ENCODE results near the gene CDKN1C. TPM values are rescaled to one million over a fixed set of nuclear protein-coding genes. Genes with fewer than 3 reads are reported as not detected.

CDKN1C gene
- total RNA-seq: 247 and 268 TPM in 2 replicates
- long read RNA-seq, transcript CDKN1C-201 (4 exons, 1,193 nt): major isoform, 5 of 8 reads
- long read RNA-seq, partial matches to known transcripts: 0 of 8 reads
- long read RNA-seq, other reads (novel, unspliced or antisense): 3 of 8 reads

GRCh38 chr11:2885678-2886081, at the start of gene CDKN1C:
CDKN1C (minus strand) TSS chr11:2885775; CDS start chr11:2885456, 319 bp downstream.
- H3K27ac Mint-ChIP-seq: peak within 1 kb of the TSS; percentile 93
- H3K4me3 Mint-ChIP-seq (ENCODE audit: low read depth): peak within 1 kb of the TSS; percentile 92
- no peak for TF ChIP-seq CTCF (IDR thresholded peaks at IDR 0.05; ENCODE audit: unreplicated experiment)
- H3K4me1 Mint-ChIP-seq (ENCODE audit: low read depth): peaks cover 16% of the 10 kb centered on the region
- H3K27me3 Mint-ChIP-seq: peaks cover 6% of the 10 kb centered on the region
- no peaks in the 10 kb centered on the region for H3K9me3 Mint-ChIP-seq (ENCODE audit: low read depth)
- peak; percentile 83 for DNase-seq (ENCODE audit: low spot score, unreplicated experiment)
- H3K36me3 Mint-ChIP-seq (ENCODE audit: insufficient read depth): peaks cover 5% of the 10 kb centered on the region

GRCh38 chr11:2934611-2935239, 49.1 kb upstream of the CDKN1C start:
- peaks cover 4% of the 10 kb centered on the region for H3K4me1 Mint-ChIP-seq (ENCODE audit: low read depth)
- H3K9me3 Mint-ChIP-seq (ENCODE audit: low read depth): peaks cover 20% of the 10 kb centered on the region
- no peak overlapping the region for H3K4me3 Mint-ChIP-seq (ENCODE audit: low read depth)
- TF ChIP-seq CTCF (IDR thresholded peaks at IDR 0.05; ENCODE audit: unreplicated experiment): no peak
- no peak overlapping the region for H3K27ac Mint-ChIP-seq
- H3K36me3 Mint-ChIP-seq (ENCODE audit: insufficient read depth): peaks cover 13% of the 10 kb centered on the region
- DNase-seq (ENCODE audit: low spot score, unreplicated experiment): no peak
- peaks cover 13% of the 10 kb centered on the region for H3K27me3 Mint-ChIP-seq

- Mint-ChIP-seq H3K27ac (no peak overlapping the region), H3K4me3 (ENCODE audit: low read depth) (no peak overlapping the region), H3K4me1 (ENCODE audit: low read depth) (peaks cover 4% of the 10 kb centered on the region), H3K27me3 (peaks cover 14% of the 10 kb centered on the region), H3K36me3 (ENCODE audit: insufficient read depth) (peaks cover 12% of the 10 kb centered on the region), H3K9me3 (ENCODE audit: low read depth) (peaks cover 17% of the 10 kb centered on the region)
- no peak for TF ChIP-seq CTCF (IDR thresholded peaks at IDR 0.05; ENCODE audit: unreplicated experiment)
- no peak for DNase-seq (ENCODE audit: low spot score, unreplicated experiment)
Observed at GRCh38 chr11:2934021-2934550, 48.5 kb upstream of the CDKN1C start.

GRCh38 chr11:2933375-2934020, 47.9 kb upstream of the CDKN1C start:
- no peak for TF ChIP-seq CTCF (IDR thresholded peaks at IDR 0.05; ENCODE audit: unreplicated experiment)
- peaks cover 12% of the 10 kb centered on the region for H3K9me3 Mint-ChIP-seq (ENCODE audit: low read depth)
- no peak overlapping the region for H3K4me3 Mint-ChIP-seq (ENCODE audit: low read depth)
- no peak overlapping the region for H3K27ac Mint-ChIP-seq
- no peak for DNase-seq (ENCODE audit: low spot score, unreplicated experiment)
- H3K36me3 Mint-ChIP-seq (ENCODE audit: insufficient read depth): peaks cover 8% of the 10 kb centered on the region
- peaks cover 17% of the 10 kb centered on the region for H3K27me3 Mint-ChIP-seq
- H3K4me1 Mint-ChIP-seq (ENCODE audit: low read depth): peaks cover 5% of the 10 kb centered on the region

- peaks cover 8% of the 10 kb centered on the region for H3K4me1 Mint-ChIP-seq (ENCODE audit: low read depth)
- no peak for DNase-seq (ENCODE audit: low spot score, unreplicated experiment)
- no peak overlapping the region for H3K27ac Mint-ChIP-seq
- peaks cover 7% of the 10 kb centered on the region for H3K36me3 Mint-ChIP-seq (ENCODE audit: insufficient read depth)
- H3K4me3 Mint-ChIP-seq (ENCODE audit: low read depth): no peak overlapping the region
- no peak for TF ChIP-seq CTCF (IDR thresholded peaks at IDR 0.05; ENCODE audit: unreplicated experiment)
- peaks cover 6% of the 10 kb centered on the region for H3K9me3 Mint-ChIP-seq (ENCODE audit: low read depth)
- H3K27me3 Mint-ChIP-seq: peaks cover 23% of the 10 kb centered on the region
Observed at GRCh38 chr11:2932850-2933251, 47.3 kb upstream of the CDKN1C start.

Measured in progenitor cell of endocrine pancreas (in vitro differentiated cells).